Measurements from ENCODE around the gene HARS1. TPM values are rescaled to one million over a fixed set of nuclear protein-coding genes. Genes with fewer than 3 reads are reported as not detected.

HARS1 gene
- total RNA-seq, 1 donor from 2014 or later: 95.2 TPM

GRCh38 chr5:140674629-140675028, 16.5 kb downstream of the HARS1 start:
- DNase-seq (ENCODE audit: low read depth) (no peak), FAIRE-seq (no peak)
- H3K4me1 Mint-ChIP-seq (ENCODE audit: low read depth, unreplicated experiment): no peaks in the 10 kb centered on the region
- no peaks in the 10 kb centered on the region for H3K9me3 Mint-ChIP-seq (ENCODE audit: unreplicated experiment)
- H4K20me1 ChIP-seq (ENCODE audit: insufficient read depth, low read length): peaks cover 17% of the 10 kb centered on the region
- H3K27me3 Mint-ChIP-seq (ENCODE audit: low read depth, unreplicated experiment): no peaks in the 10 kb centered on the region
- no peak overlapping the region for H2AFZ ChIP-seq (ENCODE audit: low read depth, low read length)
- H3K4me2 ChIP-seq (ENCODE audit: low read length): no peak overlapping the region
- H3K4me1 ChIP-seq (ENCODE audit: insufficient read depth, low read length): no peaks in the 10 kb centered on the region
- H3K36me3 ChIP-seq (ENCODE audit: insufficient read depth, low read length): peaks cover 47% of the 10 kb centered on the region
- no peaks in the 10 kb centered on the region for H3K79me2 ChIP-seq (ENCODE audit: insufficient read depth, low read length)
- no peak overlapping the region for H3K4me3 ChIP-seq (ENCODE audit: insufficient read depth, low read depth, low read length)
- no peak overlapping the region for H3K27ac ChIP-seq (ENCODE audit: low read depth, low read length)
- no peaks in the 10 kb centered on the region for H3K9me3 ChIP-seq (ENCODE audit: insufficient read depth, low read depth, low read length)
- no peak for TF ChIP-seq EZH2 (IDR thresholded peaks at IDR 0.05; ENCODE audit: insufficient read depth, low read length)
- TF ChIP-seq, protein P1, sequence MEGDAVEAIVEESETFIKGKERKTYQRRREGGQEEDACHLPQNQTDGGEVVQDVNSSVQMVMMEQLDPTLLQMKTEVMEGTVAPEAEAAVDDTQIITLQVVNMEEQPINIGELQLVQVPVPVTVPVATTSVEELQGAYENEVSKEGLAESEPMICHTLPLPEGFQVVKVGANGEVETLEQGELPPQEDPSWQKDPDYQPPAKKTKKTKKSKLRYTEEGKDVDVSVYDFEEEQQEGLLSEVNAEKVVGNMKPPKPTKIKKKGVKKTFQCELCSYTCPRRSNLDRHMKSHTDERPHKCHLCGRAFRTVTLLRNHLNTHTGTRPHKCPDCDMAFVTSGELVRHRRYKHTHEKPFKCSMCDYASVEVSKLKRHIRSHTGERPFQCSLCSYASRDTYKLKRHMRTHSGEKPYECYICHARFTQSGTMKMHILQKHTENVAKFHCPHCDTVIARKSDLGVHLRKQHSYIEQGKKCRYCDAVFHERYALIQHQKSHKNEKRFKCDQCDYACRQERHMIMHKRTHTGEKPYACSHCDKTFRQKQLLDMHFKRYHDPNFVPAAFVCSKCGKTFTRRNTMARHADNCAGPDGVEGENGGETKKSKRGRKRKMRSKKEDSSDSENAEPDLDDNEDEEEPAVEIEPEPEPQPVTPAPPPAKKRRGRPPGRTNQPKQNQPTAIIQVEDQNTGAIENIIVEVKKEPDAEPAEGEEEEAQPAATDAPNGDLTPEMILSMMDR (IDR thresholded peaks at IDR 0.05; ENCODE audit: insufficient read depth, low read depth, low read length): no peak
- no peak overlapping the region for H3K27ac Mint-ChIP-seq (ENCODE audit: unreplicated experiment)
- H3K27me3 ChIP-seq (ENCODE audit: insufficient read depth, low read length): no peaks in the 10 kb centered on the region
- no peak overlapping the region for H3K4me3 Mint-ChIP-seq (ENCODE audit: unreplicated experiment)
- H3K36me3 Mint-ChIP-seq (ENCODE audit: low read depth, unreplicated experiment): peaks cover 29% of the 10 kb centered on the region
- H3K9ac ChIP-seq (ENCODE audit: low read length): no peak overlapping the region

GRCh38 chr5:140674211-140674610, 17.0 kb downstream of the HARS1 start:
- Histone ChIP-seq H3K9ac (ENCODE audit: low read length) (no peak overlapping the region), H2AFZ (ENCODE audit: low read depth, low read length) (no peak overlapping the region), H3K36me3 (ENCODE audit: insufficient read depth, low read length) (peaks cover 46% of the 10 kb centered on the region), H3K27me3 (ENCODE audit: insufficient read depth, low read length) (no peaks in the 10 kb centered on the region), H3K27ac (ENCODE audit: low read depth, low read length) (no peak overlapping the region), H4K20me1 (ENCODE audit: insufficient read depth, low read length) (peaks cover 21% of the 10 kb centered on the region), H3K79me2 (ENCODE audit: insufficient read depth, low read length) (peaks cover 2% of the 10 kb centered on the region), H3K4me2 (ENCODE audit: low read length) (no peak overlapping the region), H3K9me3 (ENCODE audit: insufficient read depth, low read depth, low read length) (no peaks in the 10 kb centered on the region), H3K4me3 (ENCODE audit: insufficient read depth, low read depth, low read length) (no peak overlapping the region), H3K4me1 (ENCODE audit: insufficient read depth, low read length) (no peaks in the 10 kb centered on the region)
- Mint-ChIP-seq H3K9me3 (ENCODE audit: unreplicated experiment) (no peaks in the 10 kb centered on the region), H3K36me3 (ENCODE audit: low read depth, unreplicated experiment) (peaks cover 32% of the 10 kb centered on the region), H3K4me1 (ENCODE audit: low read depth, unreplicated experiment) (no peaks in the 10 kb centered on the region), H3K27me3 (ENCODE audit: low read depth, unreplicated experiment) (no peaks in the 10 kb centered on the region), H3K27ac (ENCODE audit: unreplicated experiment) (no peak overlapping the region), H3K4me3 (ENCODE audit: unreplicated experiment) (no peak overlapping the region)
- FAIRE-seq (no peak), DNase-seq (ENCODE audit: low read depth) (no peak)
- no peak for TF ChIP-seq EZH2 (IDR thresholded peaks at IDR 0.05; ENCODE audit: insufficient read depth, low read length)
- TF ChIP-seq, protein P1 (IDR thresholded peaks at IDR 0.05; ENCODE audit: insufficient read depth, low read depth, low read length): no peak

- Mint-ChIP-seq H3K36me3 (ENCODE audit: low read depth, unreplicated experiment) (peaks cover 32% of the 10 kb centered on the region), H3K27me3 (ENCODE audit: low read depth, unreplicated experiment) (no peaks in the 10 kb centered on the region), H3K4me1 (ENCODE audit: low read depth, unreplicated experiment) (no peaks in the 10 kb centered on the region), H3K4me3 (ENCODE audit: unreplicated experiment) (no peak within 1 kb of the TSS), H3K27ac (ENCODE audit: unreplicated experiment) (no peak within 1 kb of the TSS), H3K9me3 (ENCODE audit: unreplicated experiment) (no peaks in the 10 kb centered on the region)
- H3K27ac ChIP-seq (ENCODE audit: low read depth, low read length): no peak within 1 kb of the TSS
- TF ChIP-seq, protein P1 (IDR thresholded peaks at IDR 0.05; ENCODE audit: insufficient read depth, low read depth, low read length): no peak
- TF ChIP-seq EZH2 (IDR thresholded peaks at IDR 0.05; ENCODE audit: insufficient read depth, low read length): no peak
- peak within 1 kb of the TSS; percentile 5 for H3K4me2 ChIP-seq (ENCODE audit: low read length)
- peaks cover 11% of the 10 kb centered on the region for H3K79me2 ChIP-seq (ENCODE audit: insufficient read depth, low read length)
- DNase-seq (ENCODE audit: low read depth) (no peak), FAIRE-seq (no peak)
- H3K4me1 ChIP-seq (ENCODE audit: insufficient read depth, low read length): no peaks in the 10 kb centered on the region
- H3K9ac ChIP-seq (ENCODE audit: low read length): no peak within 1 kb of the TSS
- peaks cover 47% of the 10 kb centered on the region for H3K36me3 ChIP-seq (ENCODE audit: insufficient read depth, low read length)
- H4K20me1 ChIP-seq (ENCODE audit: insufficient read depth, low read length): peaks cover 28% of the 10 kb centered on the region
- H3K4me3 ChIP-seq (ENCODE audit: insufficient read depth, low read depth, low read length): no peak within 1 kb of the TSS
- H3K27me3 ChIP-seq (ENCODE audit: insufficient read depth, low read length): no peaks in the 10 kb centered on the region
- H3K9me3 ChIP-seq (ENCODE audit: insufficient read depth, low read depth, low read length): no peaks in the 10 kb centered on the region
- H2AFZ ChIP-seq (ENCODE audit: low read depth, low read length): no peak within 1 kb of the TSS
Measured at GRCh38 chr5:140673187-140673976, 17.8 kb downstream of the HARS1 start, which contains the start of gene DND1. DND1 (minus strand) TSS chr5:140673576; CDS start chr5:140673542, 34 bp downstream.
